Heart right ventricle (tissue), 16 donors: ENCODE data around the gene MADCAM1. TPM values are rescaled to one million over a fixed set of nuclear protein-coding genes. Genes with fewer than 3 reads are reported as not detected.
A peak's percentile ranks its signal among the peaks of the same experiment; 100 is the strongest.

Experiments
- ATAC-seq, 8 donors: fragments of 200-7000 bp; cut with Tn5 transposase; one replicate each; pipeline ENCODE4 v1.9.1; 2020; ENCODE audit warnings: mild to moderate bottlenecking in 8 of 8, moderate library complexity in 8 of 8, moderate number of reproducible peaks in 1 of 8
- DNase-seq, 2 donors: peaks; one replicate each; pipeline ENCODE4 v3.0.0-alpha.2; 2020
- H3K27ac ChIP-seq, 10 donors: fragments of 200-600 bp; sonication (generic) in 2 of 10; one replicate each; pipeline versions ENCODE4 v1.5.0 to v1.8.0; 2020 to 2022; ENCODE audit warnings: mild to moderate bottlenecking in 3 of 10
- H3K27me3 ChIP-seq, 7 donors: fragments of 200-600 bp; one replicate each; pipeline ENCODE4 v1.8.0; 2021 to 2022; ENCODE audit warnings: mild to moderate bottlenecking in 2 of 7
- H3K36me3 ChIP-seq, 9 donors: fragments of 200-600 bp; sonication (generic) in 1 of 9; one replicate each; pipeline versions ENCODE4 v1.5.0 to v1.8.0; 2020 to 2022; ENCODE audit warnings: mild to moderate bottlenecking in 2 of 9
- H3K4me1 ChIP-seq, 9 donors: fragments of 200-600 bp; sonication (generic) in 1 of 9; one replicate each; pipeline versions ENCODE4 v1.5.0 to v1.8.0; 2020 to 2022; ENCODE audit warnings: mild to moderate bottlenecking in 4 of 9
- H3K4me3 ChIP-seq, 10 donors: fragments of 200-600 bp; sonication (generic) in 2 of 10; one replicate each; pipeline versions ENCODE4 v1.5.0 to v1.8.0; 2020 to 2022; ENCODE audit warnings: mild to moderate bottlenecking in 7 of 10, moderate library complexity in 2 of 10
- H3K9me3 ChIP-seq, 11 donors: fragments of 200-600 bp in 10 of 11; sonication (generic) in 2 of 11; one replicate each; pipeline versions ENCODE4 v1.5.0 to v1.8.0; 2013 to 2022; ENCODE audit warnings: mild to moderate bottlenecking in 2 of 11, control low read depth in 1 of 11, moderate library complexity in 1 of 11
- WGBS, 2 donors: extraction: QIAGEN DNeasy Blood & Tissue Kit; methylation state at CpG; one replicate each; pipeline ENCODE4 v1.1.7; 2013; ENCODE audit warnings: inconsistent platforms in 1 of 2; 5-methylcytosine and 5-hydroxymethylcytosine counted together
- intact Hi-C, 10 donors: fragments of 100-400 bp; cut with DNase I; formaldehyde crosslinking; loops; one replicate each; pipeline versions ENCODE4 v1.11.1 to v1.14.2; 2022
- polyA plus RNA-seq, 2 donors: library from polyadenylated mRNA; stranded (reverse); fragments of 200-250 nt; gene quantifications; one replicate each; pipeline ENCODE4 v1.2.3, GENCODE V29; 2013
- total RNA-seq, 10 donors: library from RNA; stranded (reverse); fragmentation: NEBNext Ultra II Directional in 3 of 10; extraction: Animal tissue kit (Norgen Biotek cat#: 25700) in 3 of 10; gene quantifications; one replicate each; pipeline versions ENCODE4 v1.2.1 to v1.2.4, GENCODE V29; 2021 to 2023
- TF ChIP-seq, protein P1 (sequence below), 9 donors: fragments of 200-600 bp; sonication (generic) in 2 of 9; IDR thresholded peaks; one replicate each; pipeline versions ENCODE4 v1.5.0 to v1.8.0; 2021 to 2022; ENCODE audit warnings: antibody characterized with exemption in 9 of 9, mild to moderate bottlenecking in 5 of 9, moderate library complexity in 1 of 9
- donor health status: Arrhythmogenic right ventricular cardiomyopathy.
- donor health status: ischemic (EF 13 %, LVEDD 7.1; RV severe dilation, severe dysfunction).
- donor health status: healthy with polysubstance abuse.
- donor health status: DM: no; HTN: yes; CAD: no.
- donor health status: DM: no; HTN: no; CAD: no.
- donor health status: ischemic (EF 25% LVEDD 6.9; RV normal size, moderate dysfunction).
- donor health status: ischemic (EF 25% LVEDD 5.7; RV mildly dilated, moderate dysfunction).
- donor health status: healthy.
- donor health status: DM: yes; HTN: yes; CAD: no.
- donor health status: Ischemic cardiomyopathy.
- donor health status: ischemic (EF 35%, LVEDD 5.7; RV mildly dilated, moderate dysfunction).
- donor health status: nonischemic (EF 11% LVEDD 7.7; RV severe dilation, severe dysfunction).
- donor health status: DM: yes; HTN: yes; CAD: no.
- donor health status: PGD.
- donor health status: ischemic (EF 29% LVEDD 5.4; RV normal size, mild dysfunction).
- donor health status: nonischemic (EF 23%, LVEDD 6.1; RV moderate dilation, normal function).

MADCAM1 gene
- total and polyA plus RNA-seq, 12 donors, result 0.09 to 0.80 (median 0.17) TPM; not detected in 1

DNA sequence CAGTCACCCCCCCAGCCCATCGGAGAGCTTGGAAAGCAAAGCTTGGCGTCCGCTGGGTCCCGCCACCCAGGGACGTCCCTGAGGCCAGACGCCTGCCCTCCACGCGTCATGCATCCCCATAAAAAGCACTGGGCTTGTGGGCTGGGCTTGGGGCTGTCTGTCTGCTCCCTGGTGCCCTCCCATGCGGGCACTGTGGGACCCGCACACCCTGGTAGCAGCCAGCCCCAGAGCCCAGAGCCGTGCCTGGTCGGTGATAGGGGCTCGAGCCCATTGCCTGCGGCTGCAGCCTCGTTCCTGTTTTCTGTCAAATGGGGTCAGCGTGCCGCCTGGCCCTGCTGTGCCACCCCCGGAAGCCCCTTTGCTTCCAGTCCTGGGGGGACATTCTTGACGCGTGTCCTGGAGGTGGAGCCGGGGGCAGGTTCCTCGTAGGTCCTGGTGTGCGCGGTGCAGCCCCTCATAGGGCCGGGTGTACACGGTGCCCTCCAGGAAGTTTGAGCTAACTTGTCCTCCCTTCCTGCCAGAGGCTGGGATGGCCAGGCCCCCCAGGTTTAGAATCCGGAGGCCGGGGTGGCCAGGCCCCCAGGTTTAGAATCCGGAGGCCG is 43.2 kb downstream of the MADCAM1 start:
- DNase-seq (no peak), ATAC-seq (peak in 3 of 8 donors; percentile 47 to 60 (median 52))
- Histone ChIP-seq H3K4me3 (no peak overlapping the region), H3K9me3 (no peaks in the 10 kb centered on the region), H3K27ac (no peak overlapping the region), H3K27me3 (no peaks in the 10 kb centered on the region), H3K36me3 (peaks cover 0 to 75% (median 58%) of the 10 kb centered on the region in 9 donors), H3K4me1 (peaks cover 6 to 46% (median 25%) of the 10 kb centered on the region in 9 donors)
- intact Hi-C loops, result loop anchor here in 1 of 10 donors (10.0 kb wide), 1 partner anchor 95 kb away; the partner anchor contains the start of genes FGF22 and POLRMT
- WGBS, 2 donors, result 88 to 90% methylated on average over 30 of the region's 30 CpGs
- TF ChIP-seq, protein P1, sequence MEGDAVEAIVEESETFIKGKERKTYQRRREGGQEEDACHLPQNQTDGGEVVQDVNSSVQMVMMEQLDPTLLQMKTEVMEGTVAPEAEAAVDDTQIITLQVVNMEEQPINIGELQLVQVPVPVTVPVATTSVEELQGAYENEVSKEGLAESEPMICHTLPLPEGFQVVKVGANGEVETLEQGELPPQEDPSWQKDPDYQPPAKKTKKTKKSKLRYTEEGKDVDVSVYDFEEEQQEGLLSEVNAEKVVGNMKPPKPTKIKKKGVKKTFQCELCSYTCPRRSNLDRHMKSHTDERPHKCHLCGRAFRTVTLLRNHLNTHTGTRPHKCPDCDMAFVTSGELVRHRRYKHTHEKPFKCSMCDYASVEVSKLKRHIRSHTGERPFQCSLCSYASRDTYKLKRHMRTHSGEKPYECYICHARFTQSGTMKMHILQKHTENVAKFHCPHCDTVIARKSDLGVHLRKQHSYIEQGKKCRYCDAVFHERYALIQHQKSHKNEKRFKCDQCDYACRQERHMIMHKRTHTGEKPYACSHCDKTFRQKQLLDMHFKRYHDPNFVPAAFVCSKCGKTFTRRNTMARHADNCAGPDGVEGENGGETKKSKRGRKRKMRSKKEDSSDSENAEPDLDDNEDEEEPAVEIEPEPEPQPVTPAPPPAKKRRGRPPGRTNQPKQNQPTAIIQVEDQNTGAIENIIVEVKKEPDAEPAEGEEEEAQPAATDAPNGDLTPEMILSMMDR (IDR thresholded peaks at IDR 0.05), result no peak

DNA sequence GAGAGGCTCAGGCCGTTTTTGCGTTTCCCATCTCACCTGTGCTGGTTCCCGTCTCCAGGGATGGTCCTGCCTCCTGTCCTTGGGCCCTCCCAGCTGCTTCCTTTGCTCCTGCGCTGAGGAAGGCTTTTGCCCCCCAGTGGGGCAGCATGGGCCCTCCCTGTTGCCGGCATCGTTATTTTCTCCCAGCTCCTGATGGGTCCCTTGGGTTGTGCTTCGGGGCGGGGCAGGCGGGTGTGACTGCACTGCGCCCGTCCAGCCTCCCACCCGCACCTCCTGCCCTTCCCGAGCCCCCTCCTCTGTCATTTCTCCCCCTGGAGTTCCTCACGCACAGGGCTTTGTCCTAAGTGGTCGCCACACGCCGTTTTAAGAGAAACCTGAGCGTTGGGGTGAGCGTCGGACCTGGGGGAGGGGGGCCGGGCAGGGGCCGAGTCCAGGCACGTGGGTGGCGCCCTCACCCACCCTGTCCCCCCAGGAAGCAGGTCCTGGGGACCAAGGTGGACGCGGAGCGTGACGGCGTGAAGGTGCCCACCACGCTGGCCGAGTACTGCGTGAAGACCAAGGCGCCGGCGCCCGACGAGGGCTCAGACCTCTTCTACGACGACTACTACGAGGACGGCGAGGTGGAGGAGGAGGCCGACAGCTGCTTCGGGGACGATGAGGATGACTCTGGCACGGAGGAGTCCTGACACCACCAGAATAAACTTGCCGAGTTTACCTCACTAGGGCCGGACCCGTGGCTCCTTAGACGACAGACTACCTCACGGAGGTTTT is 44.8 kb downstream of the MADCAM1 start:
- Histone ChIP-seq H3K36me3 (peaks cover 0 to 65% (median 52%) of the 10 kb centered on the region in 9 donors), H3K4me3 (no peak overlapping the region), H3K27me3 (no peaks in the 10 kb centered on the region), H3K9me3 (no peaks in the 10 kb centered on the region), H3K27ac (no peak overlapping the region), H3K4me1 (peaks cover 0 to 32% (median 12%) of the 10 kb centered on the region in 9 donors)
- DNase-seq (no peak), ATAC-seq (no peak)
- intact Hi-C loops, result no loop called here
- TF ChIP-seq, protein P1 (IDR thresholded peaks at IDR 0.05), result no peak
- 89% methylated on average over 51 of the region's 51 CpGs for WGBS, 2 donors

DNA sequence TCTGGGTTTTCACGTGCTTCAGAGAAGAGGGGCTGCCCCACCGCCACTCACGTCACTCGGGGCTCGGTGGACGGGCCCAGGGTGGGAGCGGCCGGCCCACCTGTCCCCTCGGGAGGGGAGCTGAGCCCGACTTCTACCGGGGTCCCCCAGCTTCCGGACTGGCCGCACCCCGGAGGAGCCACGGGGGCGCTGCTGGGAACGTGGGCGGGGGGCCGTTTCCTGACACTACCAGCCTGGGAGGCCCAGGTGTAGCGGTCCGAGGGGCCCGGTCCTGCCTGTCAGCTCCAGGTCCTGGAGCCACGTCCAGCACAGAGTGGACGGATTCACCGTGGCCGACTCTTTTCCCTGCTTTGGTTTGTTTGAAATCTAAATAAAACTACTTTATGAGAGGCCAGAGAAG is 45.4 kb downstream of the MADCAM1 start:
- no peak overlapping the region for H3K27ac ChIP-seq
- no peaks in the 10 kb centered on the region for H3K27me3 ChIP-seq
- peaks cover 0 to 58% (median 45%) of the 10 kb centered on the region in 9 donors for H3K36me3 ChIP-seq
- intact Hi-C loops, result no loop called here
- H3K4me3 ChIP-seq, result no peak overlapping the region
- ATAC-seq (peak in 2 of 8 donors; percentile 2 to 10), DNase-seq (no peak)
- 90 to 91% methylated on average over 26 of the region's 26 CpGs for WGBS, 2 donors
- TF ChIP-seq, protein P1 (IDR thresholded peaks at IDR 0.05), result no peak
- H3K9me3 ChIP-seq, result no peaks in the 10 kb centered on the region
- H3K4me1 ChIP-seq, result peaks cover 0 to 32% (median 12%) of the 10 kb centered on the region in 9 donors

DNA sequence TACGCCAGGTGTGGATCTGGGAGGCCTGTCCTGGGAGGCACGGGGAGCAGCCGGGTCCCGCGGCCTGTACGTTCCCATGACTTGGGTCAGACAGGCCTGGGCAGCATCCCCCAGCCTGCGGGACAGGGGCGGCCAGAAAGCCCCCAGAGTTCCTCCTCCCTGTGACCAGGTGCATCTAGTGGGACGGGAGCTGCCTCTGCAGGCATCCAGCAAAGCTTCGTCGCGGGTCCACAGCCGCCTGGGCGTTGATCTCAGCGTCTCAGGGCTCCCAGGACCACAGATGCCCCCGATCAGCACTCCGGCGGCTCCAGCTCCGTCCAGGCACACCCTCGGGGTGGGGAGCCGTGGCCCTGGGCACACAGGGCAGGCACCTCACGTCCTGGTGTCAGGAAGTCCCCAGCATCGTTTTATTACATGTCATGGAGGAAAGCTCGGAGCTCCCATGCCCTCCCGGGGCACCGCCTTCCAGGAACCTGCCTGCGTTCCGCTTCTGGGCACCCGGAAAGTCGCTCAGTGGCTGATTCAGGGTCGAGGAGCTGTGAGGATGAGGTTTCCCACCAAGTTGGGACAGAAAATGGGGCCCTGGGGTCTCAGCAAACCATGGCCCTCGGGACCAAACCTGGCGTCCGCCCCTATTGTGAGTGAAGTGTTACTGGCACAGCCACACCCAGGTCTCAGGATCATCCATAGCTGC is 46.0 kb downstream of the MADCAM1 start:
- H3K4me1 ChIP-seq, result peaks cover 0 to 32% (median 12%) of the 10 kb centered on the region in 9 donors
- no peak overlapping the region for H3K27ac ChIP-seq
- peaks cover 0 to 52% (median 39%) of the 10 kb centered on the region in 9 donors for H3K36me3 ChIP-seq
- H3K9me3 ChIP-seq, result no peaks in the 10 kb centered on the region
- 91 to 92% methylated on average over 34 of the region's 34 CpGs for WGBS, 2 donors
- ATAC-seq, result peak in 2 of 8 donors; percentile 6 to 23
- DNase-seq, result no peak
- intact Hi-C loops, result no loop called here
- TF ChIP-seq, protein P1 (IDR thresholded peaks at IDR 0.05), result no peak
- H3K27me3 ChIP-seq, result no peaks in the 10 kb centered on the region
- H3K4me3 ChIP-seq, result no peak overlapping the region
